GDM1 (cell line): ENCODE results near the gene IL31.

Experiments
- DNase-seq: peaks from one replicate; lab custom pipeline; 2025; lab: John Stamatoyannopoulos, UW

Gene IL31

DNA sequence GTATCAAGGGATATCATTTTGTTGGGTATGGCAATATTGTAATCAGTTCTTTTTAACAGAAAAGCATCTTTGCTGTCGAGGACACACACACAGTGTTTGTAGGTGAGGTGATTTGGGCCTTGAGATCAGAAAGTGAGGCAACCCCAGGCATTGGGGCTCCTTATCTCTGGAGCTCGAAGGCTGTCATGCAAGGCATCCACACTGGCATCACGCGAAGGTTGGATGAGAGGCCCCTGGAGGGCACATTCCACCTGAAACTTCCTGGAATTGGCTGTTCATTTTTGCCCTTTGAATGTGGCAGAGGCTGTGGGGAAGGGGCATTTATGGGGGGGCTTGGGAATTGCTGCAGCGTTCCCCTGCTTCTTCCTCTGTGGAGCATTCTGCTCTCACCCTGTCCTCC lies 45.5 kb downstream of the IL31 start:
- DNase-seq, result no peak

- no peak for DNase-seq
Observed at GRCh38 chr12:122127839-122128238, 46.2 kb downstream of the IL31 start.

DNA sequence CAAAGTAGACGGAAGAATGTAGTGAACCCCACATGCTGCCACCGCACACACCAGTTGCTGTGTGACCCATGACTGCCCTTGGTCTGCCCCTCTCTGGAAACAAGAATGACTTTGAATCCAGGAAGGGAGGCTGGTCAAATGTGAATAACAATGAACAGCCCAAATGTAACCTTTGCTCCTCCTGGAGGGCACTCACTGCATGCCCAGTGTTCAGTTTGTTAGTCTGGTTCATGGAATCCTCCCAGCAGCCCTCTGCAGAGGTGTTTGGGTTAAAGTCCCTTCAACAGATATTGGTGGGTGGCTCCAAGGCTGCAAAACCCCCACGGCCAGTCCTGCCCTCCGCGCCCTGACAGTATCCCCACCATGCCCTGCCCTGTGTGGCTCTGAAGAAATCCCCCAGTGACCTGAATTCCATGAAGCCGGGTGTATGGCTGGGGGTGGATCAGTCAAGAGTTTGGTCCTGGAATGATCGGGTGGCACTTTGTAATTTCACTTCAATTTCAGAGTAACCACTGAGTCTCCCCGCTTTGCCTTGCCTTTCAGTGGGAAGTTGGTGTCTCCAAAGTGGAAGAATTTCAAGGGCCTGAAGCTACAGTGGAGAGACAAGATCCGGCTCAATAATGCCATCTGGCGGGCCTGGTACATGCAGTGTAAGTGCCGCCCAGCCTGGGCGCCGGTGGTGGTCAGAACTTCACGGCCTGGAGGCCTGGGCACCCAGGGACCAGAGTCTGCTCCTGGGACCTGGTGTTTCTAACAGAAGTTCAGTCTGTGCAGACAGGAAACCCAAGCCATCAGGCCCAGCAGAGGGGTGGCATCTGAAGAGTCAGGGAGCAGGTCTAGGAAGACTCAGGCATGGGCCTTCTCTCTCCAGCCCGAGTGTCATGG lies 47.1 kb downstream of the IL31 start:
- DNase-seq, result no peak

DNA sequence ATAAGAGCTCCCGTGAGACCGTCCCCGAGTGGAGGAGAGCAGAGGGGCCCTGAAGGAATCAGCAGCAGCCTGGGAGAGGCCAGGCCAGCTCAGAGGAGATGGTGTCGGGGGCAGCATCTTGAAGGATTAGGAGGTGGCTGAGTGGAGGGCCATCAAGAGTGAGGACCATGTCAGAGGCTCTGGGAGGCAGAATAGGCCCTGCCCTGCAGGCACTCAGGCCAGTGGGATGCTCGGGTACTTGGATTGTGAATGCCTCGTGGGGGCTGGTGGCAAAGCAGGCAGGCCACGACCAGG lies 47.7 kb downstream of the IL31 start:
- DNase-seq, result no peak

- DNase-seq, result no peak
Observed at GRCh38 chr12:122125452-122126341, 48.3 kb downstream of the IL31 start.

- DNase-seq, result no peak
Observed at GRCh38 chr12:122124370-122124769, 49.7 kb downstream of the IL31 start.

DNA sequence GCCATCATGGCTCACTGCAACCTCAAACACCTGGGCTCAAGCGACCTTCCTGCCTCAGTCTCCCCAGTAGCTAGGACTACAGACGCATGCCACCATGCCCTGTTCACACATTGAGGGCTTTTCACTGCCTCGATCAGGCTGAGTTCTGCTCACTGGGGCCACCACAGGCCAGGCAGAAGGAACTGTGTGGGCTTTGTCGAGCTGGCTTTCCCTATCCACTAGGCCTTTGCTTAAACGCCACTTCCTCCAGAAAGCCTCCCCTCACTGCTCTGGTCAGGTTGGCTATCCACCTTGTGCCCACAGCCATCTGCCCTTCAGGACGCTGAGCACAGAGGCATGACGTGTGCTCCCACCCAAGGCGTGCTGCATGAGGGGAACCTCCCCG lies 50.3 kb downstream of the IL31 start:
- no peak for DNase-seq

GRCh38 chr12:122123051-122123760 lies 50.8 kb downstream of the IL31 start:
- peak; percentile 12 for DNase-seq
